K562 (cell line): Measurements from ENCODE around the gene ST6GALNAC3. TPM values are rescaled to one million over a fixed set of nuclear protein-coding genes. Genes with fewer than 3 reads are reported as not detected.

Experiments used
- ATAC-seq: fragments of 200-7000 bp; cut with Tn5 transposase; 3 replicates; pipeline ENCODE4 v1.9.1; 2020; ENCODE audit warnings: moderate library complexity
- BruUV-seq: library from RNA; stranded (reverse); fragments of 400-500 nt; replicated peaks from 2 replicates; lab custom pipeline; 2021; lab: Mats Ljungman, UMichigan
- CTCF ChIA-PET: fragments of 300-600 bp; formaldehyde crosslinking; extraction: SDS; loops from one replicate; lab custom pipeline; 2021; ENCODE audit warnings: low intra/inter-chr PET ratio; lab: Yijun Ruan, JAX
- POLR2A ChIA-PET: fragments of 300-600, 350-650 bp; sonication (Branson Sonifier 250); formaldehyde crosslinking; extraction: SDS; loops from one replicate; lab custom pipeline; 2021; ENCODE audit warnings: antibody characterized with exemption, inconsistent platforms; lab: Yijun Ruan, JAX
- DNase-seq, 4 experiments: peaks; one replicate each; pipeline versions ENCODE4 v3.0.0 to v3.0.0-alpha.2; 2011 to 2018; ENCODE audit warnings: low spot score in 3 of 4, mixed read lengths in 3 of 4; ENCODE audit errors: extremely low read depth in 1 of 4
- FAIRE-seq: peaks from 2 replicates; lab custom pipeline; 2011; peaks lifted over from hg19 to GRCh38; lab: Jason Lieb, UNC
- H2AFZ ChIP-seq: 2 replicates; pipeline ENCODE4 v1.6.0; 2011; ENCODE audit warnings: low read depth, low read length, control low read depth, inconsistent platforms
- H3K27ac ChIP-seq: fragments of 200-600 bp; 3 replicates; pipeline ENCODE4 v1.8.0; 2011; ENCODE audit warnings: low read depth, mild to moderate bottlenecking, control low read depth, inconsistent platforms, low read length, moderate library complexity, mixed read lengths; ENCODE audit errors: extremely low read depth
- H3K27me3 ChIP-seq, 2 experiments: fragments of 300-600 bp in 1 of 2; 2 replicates in 1 of 2; 3 replicates in 1 of 2; pipeline versions ENCODE4 v1.6.0 to v1.8.0; 2011; ENCODE audit warnings: inconsistent platforms in 2 of 2, low read length in 2 of 2, mild to moderate bottlenecking in 1 of 2, mixed read lengths in 1 of 2, moderate library complexity in 1 of 2; ENCODE audit not compliant: control insufficient read depth in 2 of 2, insufficient read depth in 2 of 2
- H3K36me3 ChIP-seq: fragments of 300-600 bp; 3 replicates; pipeline ENCODE4 v1.8.0; 2011; ENCODE audit warnings: mild to moderate bottlenecking, low read length, inconsistent platforms; ENCODE audit not compliant: control insufficient read depth, insufficient read depth
- H3K4me1 ChIP-seq, 2 experiments: fragments of 200-600 bp in 1 of 2; replicated peaks in 1 of 2; 2 replicates in 1 of 2; 3 replicates in 1 of 2; pipeline versions ENCODE4 v1.5.1 to v1.8.0; 2011; ENCODE audit warnings: inconsistent platforms in 2 of 2, low read length in 2 of 2, mild to moderate bottlenecking in 1 of 2, mixed read lengths in 1 of 2, moderate library complexity in 1 of 2; ENCODE audit not compliant: control insufficient read depth in 2 of 2, insufficient read depth in 2 of 2
- H3K4me2 ChIP-seq: 2 replicates; pipeline ENCODE4 v1.6.1; 2011; ENCODE audit warnings: low read length, control low read depth, inconsistent platforms, mixed read lengths; ENCODE audit not compliant: insufficient read depth
- H3K4me3 ChIP-seq: fragments of 200-600 bp; sonication (generic), shearing (Covaris generic); 2 replicates; pipeline ENCODE4 v1.5.1; 2016; ENCODE audit warnings: control low read depth, inconsistent platforms
- H3K79me2 ChIP-seq: fragments of 200-600 bp; 3 replicates; pipeline ENCODE4 v1.8.0; 2011; ENCODE audit warnings: low read length, inconsistent platforms; ENCODE audit not compliant: control insufficient read depth, insufficient read depth
- H3K9ac ChIP-seq, 2 experiments: 2 replicates each; pipeline versions ENCODE4 v1.6.0 to v1.6.1; 2011; ENCODE audit warnings: low read depth in 2 of 2, low read length in 2 of 2, control low read depth in 1 of 2, inconsistent platforms in 1 of 2, mild to moderate bottlenecking in 1 of 2, mixed read lengths in 1 of 2; ENCODE audit not compliant: insufficient read depth in 1 of 2
- H3K9me1 ChIP-seq: one replicate; pipeline ENCODE4 v1.6.0; 2011; ENCODE audit warnings: inconsistent platforms, mild to moderate bottlenecking, low read length, moderate library complexity; ENCODE audit not compliant: control insufficient read depth, insufficient read depth
- H3K9me3 ChIP-seq: replicated peaks from 2 replicates; pipeline ENCODE4 v1.5.1; 2011; ENCODE audit warnings: low read depth, low read length, inconsistent platforms; ENCODE audit not compliant: control insufficient read depth, insufficient read depth
- H4K20me1 ChIP-seq: replicated peaks from 2 replicates; pipeline ENCODE4 v1.6.1; 2011; ENCODE audit warnings: low read length, inconsistent platforms, mixed read lengths; ENCODE audit not compliant: control insufficient read depth, insufficient read depth
- DMBX1 ChIP-seq: fragments of 250-450 bp; sonication (Bioruptor Pico); IDR thresholded peaks from 2 replicates; pipeline ENCODE4 v1.8.0; 2022; ENCODE audit warnings: inconsistent platforms, mild to moderate bottlenecking, moderate library complexity, borderline replicate concordance
- MEIS2 ChIP-seq: fragments of 450-650 bp; IDR thresholded peaks from 2 replicates; pipeline ENCODE4 v1.6.1; 2014; ENCODE audit warnings: mild to moderate bottlenecking; ENCODE audit not compliant: partially characterized antibody
- THRAP3 ChIP-seq: fragments of 450-650 bp; IDR thresholded peaks from 2 replicates; pipeline ENCODE4 v1.6.1; 2016; ENCODE audit warnings: mild to moderate bottlenecking, inconsistent platforms, borderline replicate concordance
- WGBS: fragments of 100-300 bp; shearing (Covaris generic); methylation state at CpG from one replicate; pipeline ENCODE4 v1.1.6; 2016; ENCODE audit warnings: low coverage, mixed read lengths; ENCODE audit not compliant: insufficient coverage; ENCODE audit errors: missing lambda C conversion rate; 5-methylcytosine and 5-hydroxymethylcytosine counted together
- in situ Hi-C: fragments of 300-500 bp; cut with MboI; formaldehyde crosslinking; loops from 4 replicates; pipeline ENCODE4 v1.15.0; 2018; ENCODE audit warnings: inconsistent platforms, mixed read lengths
- intact Hi-C: fragments of 100-400 bp; cut with micrococcal nuclease; formaldehyde crosslinking; loops from 2 replicates; pipeline ENCODE4 v1.14.2; 2022
- polyA plus RNA-seq, 8 experiments: library from polyadenylated mRNA; depleted of rRNA in 4 of 8; stranded (reverse) in 5 of 8; unstranded in 3 of 8; fragments of >200 nt; fragmentation: Nextera tagmentation in 2 of 8; fragmentation: Illumina TruSeq in 1 of 8; extraction: Ambion mirVana in 2 of 8; extraction: Trizol in 1 of 8; gene quantifications; 2 replicates each; pipeline versions ENCODE4 v1.2.1 to v1.2.3, GENCODE V29; 2011 to 2014; ENCODE audit warnings: inconsistent platforms in 1 of 8, missing spikeins in 1 of 8
- total RNA-seq, 7 experiments: library from RNA; depleted of rRNA in 6 of 7; stranded (reverse); fragments of >200 nt in 6 of 7; fragmentation: Illumina TruSeq in 2 of 7; extraction: Trizol in 2 of 7; gene quantifications; 2 replicates each; pipeline versions ENCODE4 v1.2.1 to v1.2.3, GENCODE V29; 2011 to 2021; ENCODE audit warnings: low replicate concordance in 1 of 7
- TF ChIP-seq, protein P1 (sequence below): fragments of 250-450 bp; sonication (Bioruptor Pico); IDR thresholded peaks from 2 replicates; pipeline ENCODE4 v1.5.0; 2021
- TF ChIP-seq, protein P2 (sequence below): fragments of 250-450 bp; sonication (Bioruptor Pico); IDR thresholded peaks from 2 replicates; pipeline ENCODE4 v1.5.0; 2020; ENCODE audit warnings: mild to moderate bottlenecking

The ST6GALNAC3 gene
- total and polyA plus RNA-seq, 9 of the 15 experiments (the other 6 are each of a cell fraction or from before 2014, with no cell fraction given), result 0.04 to 0.29 (median 0.18) TPM; not detected in 6

DNA sequence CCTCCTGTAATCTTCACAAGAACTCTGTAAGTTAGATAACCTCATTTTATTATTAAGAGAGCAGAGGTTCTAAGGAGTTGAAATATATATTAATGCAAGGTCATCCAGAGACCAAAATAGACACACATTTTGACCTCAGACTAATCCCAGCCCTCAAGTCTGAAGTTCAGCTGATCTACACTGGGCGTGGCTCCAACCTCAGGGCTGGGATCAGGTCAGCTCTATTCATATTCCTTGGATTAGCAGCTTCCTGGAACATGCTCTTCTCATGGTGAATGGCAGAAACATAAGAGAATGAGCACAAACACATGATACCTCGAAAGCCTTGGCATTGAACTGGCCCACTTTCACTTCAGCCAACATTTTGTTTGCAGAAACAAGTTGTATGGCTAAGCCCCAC is 592.0 kb downstream of the ST6GALNAC3 start (continued):
- TF ChIP-seq, protein P1, sequence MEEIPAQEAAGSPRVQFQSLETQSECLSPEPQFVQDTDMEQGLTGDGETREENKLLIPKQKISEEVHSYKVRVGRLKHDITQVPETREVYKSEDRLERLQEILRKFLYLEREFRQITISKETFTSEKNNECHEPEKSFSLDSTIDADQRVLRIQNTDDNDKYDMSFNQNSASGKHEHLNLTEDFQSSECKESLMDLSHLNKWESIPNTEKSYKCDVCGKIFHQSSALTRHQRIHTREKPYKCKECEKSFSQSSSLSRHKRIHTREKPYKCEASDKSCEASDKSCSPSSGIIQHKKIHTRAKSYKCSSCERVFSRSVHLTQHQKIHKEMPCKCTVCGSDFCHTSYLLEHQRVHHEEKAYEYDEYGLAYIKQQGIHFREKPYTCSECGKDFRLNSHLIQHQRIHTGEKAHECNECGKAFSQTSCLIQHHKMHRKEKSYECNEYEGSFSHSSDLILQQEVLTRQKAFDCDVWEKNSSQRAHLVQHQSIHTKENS (CRISPR knock-in tag), result no peak
- TF ChIP-seq THRAP3, result no peak
- TF ChIP-seq MEIS2, result no peak

DNA sequence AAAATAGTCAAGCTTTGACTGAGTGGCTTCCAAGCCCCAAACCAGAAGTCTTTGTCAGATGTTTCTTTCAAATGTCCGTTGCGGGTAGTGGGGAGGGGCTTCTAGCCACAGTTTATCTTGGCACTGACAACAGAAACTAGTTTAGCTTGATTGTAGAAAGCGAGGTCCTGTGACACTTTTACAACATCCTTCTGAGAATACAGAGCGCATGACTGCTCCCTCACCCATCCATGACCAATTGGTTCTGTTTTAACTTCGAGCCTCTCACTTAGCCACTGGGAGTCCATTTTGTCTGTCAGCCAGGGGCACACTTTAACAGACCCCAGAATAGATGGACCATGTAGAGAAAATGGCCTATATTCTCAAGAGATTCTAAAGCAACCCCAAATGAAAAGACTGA is 593.5 kb downstream of the ST6GALNAC3 start:
- ChIA-PET POLR2A (no interaction called here), CTCF (no interaction called here)
- H3K9me1 ChIP-seq, result no peaks in the 10 kb centered on the region
- H4K20me1 ChIP-seq, result no peaks in the 10 kb centered on the region
- H3K9ac ChIP-seq, result no peak overlapping the region
- FAIRE-seq (no peak), DNase-seq (no peak), ATAC-seq (no peak)
- TF ChIP-seq, protein P2, sequence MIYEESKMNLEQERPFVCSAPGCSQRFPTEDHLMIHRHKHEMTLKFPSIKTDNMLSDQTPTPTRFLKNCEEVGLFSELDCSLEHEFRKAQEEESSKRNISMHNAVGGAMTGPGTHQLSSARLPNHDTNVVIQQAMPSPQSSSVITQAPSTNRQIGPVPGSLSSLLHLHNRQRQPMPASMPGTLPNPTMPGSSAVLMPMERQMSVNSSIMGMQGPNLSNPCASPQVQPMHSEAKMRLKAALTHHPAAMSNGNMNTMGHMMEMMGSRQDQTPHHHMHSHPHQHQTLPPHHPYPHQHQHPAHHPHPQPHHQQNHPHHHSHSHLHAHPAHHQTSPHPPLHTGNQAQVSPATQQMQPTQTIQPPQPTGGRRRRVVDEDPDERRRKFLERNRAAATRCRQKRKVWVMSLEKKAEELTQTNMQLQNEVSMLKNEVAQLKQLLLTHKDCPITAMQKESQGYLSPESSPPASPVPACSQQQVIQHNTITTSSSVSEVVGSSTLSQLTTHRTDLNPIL (CRISPR knock-in tag), result no peak
- TF ChIP-seq DMBX1 (CRISPR knock-in tag), result peak; percentile 46; the same call in 1 of the 2 replicates
- 0 out of 2 replicates have a peak, but pooled peaks cover 3% of the 10 kb centered on the region for H3K9me3 ChIP-seq
- no peaks in the 10 kb centered on the region for H3K27me3 ChIP-seq
- no peaks in the 10 kb centered on the region for H3K79me2 ChIP-seq
- H3K4me2 ChIP-seq, result no peak overlapping the region
- WGBS, result 5% methylated on average over 5 of the region's 5 CpGs
- H3K4me1 ChIP-seq, result no peaks in the 10 kb centered on the region
- no peak overlapping the region for H3K27ac ChIP-seq
- intact Hi-C loops (no loop called here), in situ Hi-C loops (no loop called here)
- H2AFZ ChIP-seq, result no peak overlapping the region
- H3K4me3 ChIP-seq, result no peak overlapping the region
- no TSS peak for BruUV-seq
- H3K36me3 ChIP-seq, result no peaks in the 10 kb centered on the region
